ENCODE results near the gene JSRP1. TPM values are rescaled to one million over a fixed set of nuclear protein-coding genes. Genes with fewer than 3 reads are reported as not detected.

Gene JSRP1
- total and polyA plus RNA-seq, 2 experiments from 2014 or later, result 2.4 to 3.1 TPM

GRCh38 chr19:2260341-2260805, 4.2 kb upstream of the JSRP1 start:
- H3K27ac ChIP-seq (ENCODE audit: low read depth), result no peak overlapping the region
- no peaks in the 10 kb centered on the region for H3F3A ChIP-seq (replicated peaks; ENCODE audit: low read depth)
- no peak overlapping the region for H2AFZ ChIP-seq
- H3K9me3 Mint-ChIP-seq, result no peaks in the 10 kb centered on the region
- H3K9me2 ChIP-seq (ENCODE audit: insufficient read depth), result no peaks in the 10 kb centered on the region
- peaks cover 9% of the 10 kb centered on the region for H3K27me3 Mint-ChIP-seq (ENCODE audit: insufficient read depth, low read depth, poor library complexity)
- TF ChIP-seq ZNF331 (CRISPR knock-in tag; IDR thresholded peaks at IDR 0.05; ENCODE audit: low read depth) (no peak), ZNF114 (CRISPR knock-in tag; IDR thresholded peaks at IDR 0.05) (no peak), REST (IDR thresholded peaks at IDR 0.05; ENCODE audit: unreplicated experiment) (no peak), ZNF462 (CRISPR knock-in tag; IDR thresholded peaks at IDR 0.05) (no peak), CREB1 (CRISPR knock-in tag; IDR thresholded peaks at IDR 0.05; ENCODE audit: low read depth) (no peak), EZH2 (IDR thresholded peaks at IDR 0.05; ENCODE audit: low read depth, unreplicated experiment) (no peak), STAT1 (IDR thresholded peaks at IDR 0.05; ENCODE audit: unreplicated experiment) (no peak), EZH2phosphoT487 (IDR thresholded peaks at IDR 0.05; ENCODE audit: unreplicated experiment) (no peak), JUNB (IDR thresholded peaks at IDR 0.05; ENCODE audit: unreplicated experiment) (no peak), NANOG (IDR thresholded peaks at IDR 0.05; ENCODE audit: borderline replicate concordance) (no peak), ETS1 (IDR thresholded peaks at IDR 0.05) (no peak), POLR2AphosphoS5 (IDR thresholded peaks at IDR 0.05; ENCODE audit: low read depth) (no peak), CTCF (conservative IDR thresholded peaks at IDR 0.05; ENCODE audit: low read depth in 2 of 2) (no peak)
- ATAC-seq (no peak), DNase-seq (ENCODE audit: low spot score) (no peak)
- H3K4me3 ChIP-seq, result no peak overlapping the region
- H3K4me1 ChIP-seq (ENCODE audit: insufficient read depth), result no peaks in the 10 kb centered on the region; the same call in 1 of the 2 replicates
- H3K4me1 Mint-ChIP-seq, result no peaks in the 10 kb centered on the region
- H3K4me2 ChIP-seq, result no peak overlapping the region
- H3K36me3 Mint-ChIP-seq (ENCODE audit: low read depth), result no peaks in the 10 kb centered on the region
- H3K36me3 ChIP-seq (ENCODE audit: insufficient read depth), result no peaks in the 10 kb centered on the region
- H3K27ac Mint-ChIP-seq, result no peak overlapping the region
- no peak overlapping the region for H3K4me3 Mint-ChIP-seq
- H4K20me1 ChIP-seq (replicated peaks; ENCODE audit: insufficient read depth), result no peaks in the 10 kb centered on the region
- H3K27me3 ChIP-seq (ENCODE audit: insufficient read depth), result no peaks in the 10 kb centered on the region
- no peaks in the 10 kb centered on the region for H3K79me2 ChIP-seq (replicated peaks; ENCODE audit: insufficient read depth)

Data from GM23338 (cell line).